Endothelial cell of umbilical vein (primary cell): ENCODE results near the gene NANOS2. TPM values are rescaled to one million over a fixed set of nuclear protein-coding genes. Genes with fewer than 3 reads are reported as not detected.
A peak's percentile ranks its signal among the peaks of the same experiment; 100 is the strongest.

Experiments used
- BruUV-seq: library from RNA; stranded (reverse); fragments of 400-500 nt; replicated peaks from 2 replicates; lab custom pipeline; 2021; lab: Mats Ljungman, UMichigan
- CTCF ChIA-PET: fragments of 300-600, 350-600 bp; sonication (Branson Sonifier 250); formaldehyde crosslinking; loops from one replicate; lab custom pipeline; 2021; ENCODE audit warnings: antibody characterized with exemption, inconsistent platforms; lab: Charles Lee
- POLR2A ChIA-PET: fragments of 300-600, 350-600 bp; sonication (Branson Sonifier 250); formaldehyde crosslinking; loops from one replicate; lab custom pipeline; 2021; ENCODE audit warnings: antibody characterized with exemption, inconsistent platforms; lab: Charles Lee
- DNase-seq: peaks from one replicate; pipeline ENCODE4 v3.0.0-alpha.2; 2011; ENCODE audit warnings: low read depth, low spot score
- FAIRE-seq: peaks from 2 replicates; lab custom pipeline; 2011; peaks lifted over from hg19 to GRCh38; lab: Jason Lieb, UNC
- H2AFZ ChIP-seq: 2 replicates; pipeline ENCODE4 v1.6.0; 2012; ENCODE audit warnings: low read depth, low read length, control low read depth, inconsistent platforms
- H3K27ac ChIP-seq: 2 replicates; pipeline ENCODE4 v1.5.1; 2011; ENCODE audit warnings: low read depth, mild to moderate bottlenecking, control low read depth, low read length, moderate library complexity; ENCODE audit not compliant: insufficient read depth
- H3K27me3 ChIP-seq, 2 experiments: 2 replicates each; pipeline versions ENCODE4 v1.6.0 to v1.6.1; 2011; ENCODE audit warnings: low read length in 2 of 2, mixed read lengths in 1 of 2; ENCODE audit not compliant: control insufficient read depth in 2 of 2, insufficient read depth in 2 of 2
- H3K36me3 ChIP-seq, 2 experiments: 2 replicates in 1 of 2; 3 replicates in 1 of 2; pipeline ENCODE4 v1.5.1; 2011; ENCODE audit warnings: low read length in 2 of 2, mild to moderate bottlenecking in 1 of 2, moderate library complexity in 1 of 2; ENCODE audit not compliant: control insufficient read depth in 2 of 2, insufficient read depth in 2 of 2; ENCODE audit errors: extremely low read depth in 1 of 2
- H3K4me1 ChIP-seq: 3 replicates; pipeline ENCODE4 v1.5.1; 2011; ENCODE audit warnings: mild to moderate bottlenecking, low read length; ENCODE audit not compliant: control insufficient read depth, insufficient read depth; ENCODE audit errors: extremely low read depth
- H3K4me2 ChIP-seq: 2 replicates; pipeline ENCODE4 v1.6.1; 2011; ENCODE audit warnings: low read length, control low read depth, mixed read lengths; ENCODE audit not compliant: insufficient read depth
- H3K4me3 ChIP-seq, 3 experiments: fragments of 200-600 bp in 1 of 3; sonication (generic), shearing (Covaris generic) in 1 of 3; replicated peaks in 1 of 3; 2 replicates each; pipeline ENCODE4 v1.5.1; 2011 to 2016; ENCODE audit warnings: control low read depth in 3 of 3, low read length in 3 of 3, mild to moderate bottlenecking in 2 of 3, inconsistent platforms in 1 of 3, low read depth in 1 of 3, moderate library complexity in 1 of 3; ENCODE audit not compliant: insufficient read depth in 1 of 3
- H3K79me2 ChIP-seq: 2 replicates; pipeline ENCODE4 v1.6.0; 2012; ENCODE audit warnings: low read length, inconsistent platforms; ENCODE audit not compliant: control insufficient read depth, insufficient read depth
- H3K9ac ChIP-seq: replicated peaks from 2 replicates; pipeline ENCODE3; 2011; ENCODE audit warnings: low read length, control low read depth; ENCODE audit not compliant: insufficient read depth; ENCODE audit errors: extremely low read depth
- H3K9me1 ChIP-seq: replicated peaks from 3 replicates; pipeline ENCODE4 v1.6.0; 2011; ENCODE audit warnings: mild to moderate bottlenecking, low read length; ENCODE audit not compliant: control insufficient read depth, insufficient read depth; ENCODE audit errors: extremely low read depth
- H3K9me3 ChIP-seq: replicated peaks from 2 replicates; pipeline ENCODE4 v1.5.1; 2012; ENCODE audit warnings: low read length, inconsistent platforms; ENCODE audit not compliant: control insufficient read depth, insufficient read depth
- H4K20me1 ChIP-seq: replicated peaks from 2 replicates; pipeline ENCODE3; 2011; ENCODE audit warnings: mild to moderate bottlenecking, low read length; ENCODE audit not compliant: control insufficient read depth, insufficient read depth; ENCODE audit errors: extremely low read depth
- CTCF ChIP-seq, 2 donors: IDR thresholded peaks; 1 replicate in 1 of 2; 2 replicates in 1 of 2; pipeline ENCODE4 v1.5.1; 2011; ENCODE audit warnings: low read length in 2 of 2, mild to moderate bottlenecking in 2 of 2, moderate library complexity in 2 of 2, control low read depth in 1 of 2, inconsistent platforms in 1 of 2, low read depth in 1 of 2; ENCODE audit not compliant: insufficient read depth in 1 of 2; ENCODE audit errors: extremely low read depth in 1 of 2
- EZH2 ChIP-seq: IDR thresholded peaks from 2 replicates; pipeline ENCODE4 v1.6.1; 2012; ENCODE audit warnings: borderline replicate concordance, low read depth, mild to moderate bottlenecking, moderate library complexity, low read length, inconsistent platforms; ENCODE audit not compliant: severe bottlenecking
- FOS ChIP-seq: IDR thresholded peaks from 2 replicates; pipeline ENCODE4 v1.6.1; 2011; ENCODE audit warnings: mild to moderate bottlenecking, low read length, moderate library complexity, borderline replicate concordance; ENCODE audit not compliant: insufficient read depth
- GATA2 ChIP-seq: IDR thresholded peaks from 2 replicates; pipeline ENCODE4 v1.7.0; 2011; ENCODE audit warnings: low read depth, mild to moderate bottlenecking, moderate library complexity, mixed read lengths, low read length; ENCODE audit not compliant: insufficient read length, insufficient read depth
- JUN ChIP-seq: IDR thresholded peaks from 2 replicates; pipeline ENCODE4 v1.6.1; 2011; ENCODE audit warnings: borderline replicate concordance, low read depth; ENCODE audit not compliant: insufficient read length, insufficient read depth
- MAX ChIP-seq: IDR thresholded peaks from 2 replicates; pipeline ENCODE4 v1.6.1; 2011; ENCODE audit not compliant: insufficient read depth, insufficient read length
- MYC ChIP-seq: IDR thresholded peaks from one replicate; pipeline ENCODE4 v1.6.1; 2011; ENCODE audit warnings: mild to moderate bottlenecking, low read depth, low read length
- POLR2A ChIP-seq: IDR thresholded peaks from 2 replicates; pipeline ENCODE4 v1.6.1; 2012; ENCODE audit warnings: low read depth, mild to moderate bottlenecking, control low read depth, low read length
- POLR2AphosphoS5 ChIP-seq: IDR thresholded peaks from 2 replicates; pipeline ENCODE4 v1.6.1; 2012; ENCODE audit warnings: low read depth, mild to moderate bottlenecking, control low read depth, low read length, moderate library complexity; ENCODE audit not compliant: insufficient read depth
- dilution Hi-C: fragments of 300-500 bp; cut with MboI; formaldehyde crosslinking; loops from one replicate; pipeline ENCODE4 v1.15.0; 2019; ENCODE audit warnings: low sequenced_read_pairs; ENCODE audit not compliant: extremely low pct_ligation_motif_present
- intact Hi-C: fragments of 100-400 bp; cut with micrococcal nuclease; formaldehyde crosslinking; loops from one replicate; pipeline ENCODE4 v1.10.0; 2022
- polyA plus RNA-seq, 4 experiments: library from polyadenylated mRNA; depleted of rRNA in 3 of 4; stranded (reverse) in 3 of 4; unstranded in 1 of 4; fragments of >200 nt; gene quantifications; 2 replicates each; pipeline versions ENCODE4 v1.2.1 to v1.2.3, GENCODE V29; 2011 to 2012; ENCODE audit warnings: missing spikeins in 1 of 4
- total RNA-seq: library from RNA; stranded (reverse); gene quantifications from 2 replicates; pipeline ENCODE4 v1.2.3, GENCODE V29; 2021

Gene NANOS2
- total and polyA plus RNA-seq, 2 donors (not counting 3 experiments of a cell fraction or from before 2014, with no cell fraction given) = not detected

- Histone ChIP-seq H3K9ac (no peak overlapping the region), H3K4me2 (no peak overlapping the region), H3K27me3 (no peaks in the 10 kb centered on the region), H2AFZ (no peak overlapping the region), H4K20me1 (no peaks in the 10 kb centered on the region), H3K36me3 (no peaks in the 10 kb centered on the region), H3K9me3 (no peaks in the 10 kb centered on the region), H3K9me1 (no peaks in the 10 kb centered on the region), H3K4me1 (peaks cover 7% of the 10 kb centered on the region), H3K4me3 (no peak overlapping the region), H3K27ac (no peak overlapping the region), H3K79me2 (no peaks in the 10 kb centered on the region)
- TF ChIP-seq JUN (no peak), GATA2 (no peak)
- DNase-seq (no peak), FAIRE-seq (no peak)
- dilution Hi-C loops (no loop called here), intact Hi-C loops (no loop called here)
- ChIA-PET CTCF (no interaction called here), POLR2A (no interaction called here)
- no TSS peak for BruUV-seq
Observed at GRCh38 chr19:45905011-45905410, 9.6 kb downstream of the NANOS2 start.

- H2AFZ ChIP-seq = peak overlapping the region; percentile 95
- H3K4me2 ChIP-seq = peak overlapping the region; percentile 58
- TF ChIP-seq CTCF (IDR thresholded peaks at IDR 0.05; ENCODE audit: extremely low read depth in 1 of 2, insufficient read depth in 1 of 2, low read depth in 1 of 2, low read length in 2 of 2) = no peak
- TF ChIP-seq EZH2 = no peak
- peak; percentile 83 for TF ChIP-seq POLR2AphosphoS5
- no peak for TF ChIP-seq JUN
- TF ChIP-seq MYC = no peak
- TF ChIP-seq FOS = no peak
- no peak for TF ChIP-seq GATA2
- TF ChIP-seq MAX = no peak
- peak; percentile 94 for TF ChIP-seq POLR2A
- no peak overlapping the region for H3K27ac ChIP-seq
- no peaks in the 10 kb centered on the region for H3K9me3 ChIP-seq
- no peaks in the 10 kb centered on the region for H3K36me3 ChIP-seq
- no peaks in the 10 kb centered on the region for H4K20me1 ChIP-seq
- CTCF ChIA-PET = interaction anchor here (0.9 to 2.1 kb wide), 15 partner anchors 9 to 133 kb away, joined by 3 to 9 read pairs (median 4); partner anchors contain the start of genes CCDC61, FOXA3 and NANOS2
- no peaks in the 10 kb centered on the region for H3K9me1 ChIP-seq
- H3K79me2 ChIP-seq = no peaks in the 10 kb centered on the region
- intact Hi-C loops = loop anchor here (1.0 to 2.0 kb wide), 2 partner anchors 17 to 92 kb away; partner anchors contain the start of genes CCDC61 and IRF2BP1
- peaks cover 7% of the 10 kb centered on the region for H3K4me1 ChIP-seq
- dilution Hi-C loops = no loop called here
- BruUV-seq = TSS peak; percentile 36
- FAIRE-seq (peak; percentile 99), DNase-seq (peak; percentile 99)
- POLR2A ChIA-PET = interaction anchor here (0.5 to 1.2 kb wide), 4 partner anchors 11 to 379 kb away, joined by 3 to 6 read pairs (median 4); partner anchors contain the start of genes CCDC61 and IRF2BP1
- no peaks in the 10 kb centered on the region for H3K27me3 ChIP-seq
- peak overlapping the region; percentile 4 to 55 (median 36) for H3K4me3 ChIP-seq
- peak overlapping the region; percentile 25 for H3K9ac ChIP-seq
Observed at GRCh38 chr19:45902651-45903625, 11.6 kb downstream of the NANOS2 start.
